Measurements from ENCODE around the gene SORCS1. TPM values are rescaled to one million over a fixed set of nuclear protein-coding genes. Genes with fewer than 3 reads are reported as not detected.

The SORCS1 gene
- total and polyA plus RNA-seq, 2 of the 13 experiments (the other 11 are each of a cell fraction or from before 2014, with no cell fraction given) = not detected

DNA sequence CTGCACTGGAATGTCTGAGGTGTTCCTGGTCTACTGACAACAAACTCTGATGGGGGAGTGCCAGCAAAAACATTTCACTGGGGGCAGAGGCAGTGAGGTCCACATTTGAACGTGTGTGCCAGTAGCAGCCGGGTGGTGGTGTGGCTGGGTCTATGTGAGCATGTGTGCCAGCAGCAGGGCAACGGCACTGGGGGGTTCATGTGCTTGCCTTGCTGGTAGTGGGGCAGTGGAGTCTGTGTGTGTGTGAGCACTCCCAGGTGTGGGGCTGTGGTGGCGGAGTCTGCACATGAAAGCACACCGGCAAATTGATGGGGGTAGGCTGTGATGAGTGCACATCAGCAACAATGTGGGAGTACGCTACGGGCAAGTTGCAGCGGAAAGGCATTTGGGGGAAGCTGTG lies 49.4 kb upstream of the SORCS1 start (continued):
- TF ChIP-seq ZNF235 (CRISPR knock-in tag; IDR thresholded peaks at IDR 0.05; ENCODE audit: borderline replicate concordance) = no peak
- TF ChIP-seq, protein P1, sequence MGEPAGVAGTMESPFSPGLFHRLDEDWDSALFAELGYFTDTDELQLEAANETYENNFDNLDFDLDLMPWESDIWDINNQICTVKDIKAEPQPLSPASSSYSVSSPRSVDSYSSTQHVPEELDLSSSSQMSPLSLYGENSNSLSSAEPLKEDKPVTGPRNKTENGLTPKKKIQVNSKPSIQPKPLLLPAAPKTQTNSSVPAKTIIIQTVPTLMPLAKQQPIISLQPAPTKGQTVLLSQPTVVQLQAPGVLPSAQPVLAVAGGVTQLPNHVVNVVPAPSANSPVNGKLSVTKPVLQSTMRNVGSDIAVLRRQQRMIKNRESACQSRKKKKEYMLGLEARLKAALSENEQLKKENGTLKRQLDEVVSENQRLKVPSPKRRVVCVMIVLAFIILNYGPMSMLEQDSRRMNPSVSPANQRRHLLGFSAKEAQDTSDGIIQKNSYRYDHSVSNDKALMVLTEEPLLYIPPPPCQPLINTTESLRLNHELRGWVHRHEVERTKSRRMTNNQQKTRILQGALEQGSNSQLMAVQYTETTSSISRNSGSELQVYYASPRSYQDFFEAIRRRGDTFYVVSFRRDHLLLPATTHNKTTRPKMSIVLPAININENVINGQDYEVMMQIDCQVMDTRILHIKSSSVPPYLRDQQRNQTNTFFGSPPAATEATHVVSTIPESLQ (CRISPR knock-in tag; conservative IDR thresholded peaks at IDR 0.05) = no peak

DNA sequence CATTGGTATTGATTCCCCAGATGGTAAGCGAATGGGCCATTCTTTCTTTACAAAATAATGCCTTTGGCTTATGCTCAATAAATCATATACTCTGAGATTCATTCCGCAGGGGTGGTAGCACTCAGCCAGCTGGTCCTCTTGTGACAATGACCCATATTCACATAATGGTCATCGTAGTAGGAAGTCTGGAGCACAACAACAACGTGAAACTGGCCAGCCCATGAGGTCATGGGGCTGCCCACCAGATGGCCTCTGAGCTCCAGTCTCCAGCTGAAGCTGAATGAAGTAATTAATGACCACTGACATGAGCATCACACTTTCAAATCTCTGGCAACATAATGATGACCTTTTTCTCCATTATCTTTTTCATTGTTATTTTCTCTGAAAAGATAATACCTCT lies 42.3 kb upstream of the SORCS1 start:
- Histone ChIP-seq H3K4me1 (ENCODE audit: insufficient read depth, low read length) (no peaks in the 10 kb centered on the region), H3K36me3 (replicated peaks in 1 of 2; ENCODE audit: control insufficient read depth in 1 of 2, insufficient read depth in 2 of 2, low read length in 2 of 2) (no peaks in the 10 kb centered on the region), H3K4me2 (ENCODE audit: low read depth, low read length) (no peak overlapping the region), H3K9me3 (ENCODE audit: low read length) (peaks cover 78% of the 10 kb centered on the region), H3K79me2 (ENCODE audit: insufficient read depth, low read length) (no peaks in the 10 kb centered on the region), H2AFZ (ENCODE audit: low read length) (no peak overlapping the region), H3K27ac (ENCODE audit: extremely low read length, insufficient read depth, low read length) (no peak overlapping the region), H3K4me3 (replicated peaks in 1 of 3; ENCODE audit: insufficient read depth in 1 of 3, low read depth in 2 of 3, low read length in 3 of 3) (no peak overlapping the region), H4K20me1 (ENCODE audit: insufficient read depth, low read length) (no peaks in the 10 kb centered on the region), H3K9ac (ENCODE audit: insufficient read depth, low read depth, low read length) (no peak overlapping the region), H3K27me3 (ENCODE audit: control insufficient read depth in 1 of 2, insufficient read depth in 2 of 2, low read length in 2 of 2) (no peaks in the 10 kb centered on the region; a peak in 1 of 5 replicates)
- ChIA-PET CTCF (ENCODE audit: low intra/inter-chr PET ratio, low total read pairs) (no interaction called here), POLR2A (no interaction called here)
- BruUV-seq (replicated peaks) = no TSS peak
- TF ChIP-seq NRL (CRISPR knock-in tag; IDR thresholded peaks at IDR 0.05; ENCODE audit: borderline replicate concordance) = no peak
- TF ChIP-seq ZNF549 (CRISPR knock-in tag; IDR thresholded peaks at IDR 0.05) = no peak
- TF ChIP-seq MAFF (IDR thresholded peaks at IDR 0.05; ENCODE audit: low read depth, low read length) = no peak
- TF ChIP-seq ATF1 (CRISPR knock-in tag; IDR thresholded peaks at IDR 0.05) = no peak
- TF ChIP-seq PLRG1 (conservative IDR thresholded peaks at IDR 0.05) = no peak
- ATAC-seq = no peak
- in situ Hi-C loops (cut with HindIII; ENCODE audit: extremely low pct_ligation_motif_present, low pct_unique_long_range_greater_than_20kb) (no loop called here), intact Hi-C loops (cut with micrococcal nuclease; ENCODE audit: unreplicated experiment) (no loop called here)
- no peak for DNase-seq (ENCODE audit: low spot score)
- FAIRE-seq = no peak
- WGBS (ENCODE audit: low lambda C conversion rate) = 0% methylated on average over 2 of the region's 4 CpGs

All from HepG2 (cell line).